C4-2B (cell line): ENCODE data around the gene SLC13A5.

Experiments
- ZFX ChIP-seq: fragments of 450-650 bp; IDR thresholded peaks from 2 replicates; pipeline ENCODE4 v1.6.1; 2017
- TF ChIP-seq, protein P1 (sequence below): fragments of 450-650 bp; conservative IDR thresholded peaks from 2 replicates; pipeline ENCODE4 v1.5.1; 2017; ENCODE audit warnings: mild to moderate bottlenecking

DNA sequence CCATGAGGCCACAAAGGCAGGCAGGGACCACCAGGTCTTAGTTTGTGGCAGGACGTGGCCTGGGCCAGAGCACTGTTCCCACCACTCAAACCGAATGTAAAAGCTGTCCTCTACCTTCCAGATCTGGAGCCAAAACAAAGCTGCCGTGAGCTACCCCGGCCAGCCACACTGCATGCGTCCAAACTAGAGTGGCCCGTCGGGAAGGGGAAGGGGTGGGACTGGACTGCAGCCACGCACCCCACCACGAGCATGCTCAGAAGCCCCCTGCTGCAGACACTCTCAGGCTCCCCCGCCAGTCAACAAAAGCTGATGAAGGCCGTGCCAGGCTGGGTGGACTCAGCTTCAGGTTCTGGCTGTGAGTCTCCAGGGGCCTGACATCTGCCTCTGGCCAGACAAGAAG, 15.2 kb downstream of the SLC13A5 start:
- TF ChIP-seq, protein P1, sequence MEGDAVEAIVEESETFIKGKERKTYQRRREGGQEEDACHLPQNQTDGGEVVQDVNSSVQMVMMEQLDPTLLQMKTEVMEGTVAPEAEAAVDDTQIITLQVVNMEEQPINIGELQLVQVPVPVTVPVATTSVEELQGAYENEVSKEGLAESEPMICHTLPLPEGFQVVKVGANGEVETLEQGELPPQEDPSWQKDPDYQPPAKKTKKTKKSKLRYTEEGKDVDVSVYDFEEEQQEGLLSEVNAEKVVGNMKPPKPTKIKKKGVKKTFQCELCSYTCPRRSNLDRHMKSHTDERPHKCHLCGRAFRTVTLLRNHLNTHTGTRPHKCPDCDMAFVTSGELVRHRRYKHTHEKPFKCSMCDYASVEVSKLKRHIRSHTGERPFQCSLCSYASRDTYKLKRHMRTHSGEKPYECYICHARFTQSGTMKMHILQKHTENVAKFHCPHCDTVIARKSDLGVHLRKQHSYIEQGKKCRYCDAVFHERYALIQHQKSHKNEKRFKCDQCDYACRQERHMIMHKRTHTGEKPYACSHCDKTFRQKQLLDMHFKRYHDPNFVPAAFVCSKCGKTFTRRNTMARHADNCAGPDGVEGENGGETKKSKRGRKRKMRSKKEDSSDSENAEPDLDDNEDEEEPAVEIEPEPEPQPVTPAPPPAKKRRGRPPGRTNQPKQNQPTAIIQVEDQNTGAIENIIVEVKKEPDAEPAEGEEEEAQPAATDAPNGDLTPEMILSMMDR = no peak
- no peak for TF ChIP-seq ZFX
